ENCODE measurements around the gene NF2. TPM values are rescaled to one million over a fixed set of nuclear protein-coding genes. Genes with fewer than 3 reads are reported as not detected.

NF2 gene
- 81.1 and 83.1 TPM in 2 replicates for total RNA-seq

GRCh38 chr22:29603358-29604075 is at the start of gene NF2:
TSS of gene NF2 (plus strand) at chr22:29603633. CDS start at chr22:29603999, 366 bp downstream.

GRCh38 chr22:29719899-29720645 is 116.6 kb downstream of the NF2 start, which contains the start of gene CABP7:
TSS of gene CABP7 (plus strand) at chr22:29720003. CDS start at chr22:29720425, 422 bp downstream.

Other genes with a start within 250 kb of the NF2 start
- 59.5 and 69.8 TPM in 2 replicates for gene AP1B1, start 215.1 kb upstream of the NF2 start, total RNA-seq
- gene RFPL1, start 165.1 kb upstream of the NF2 start, total RNA-seq = not detected in 2 replicates
- gene NEFH, start 123.4 kb upstream of the NF2 start, total RNA-seq = 0.37 and 0.44 TPM in 2 replicates
- gene THOC5, start 49.9 kb upstream of the NF2 start, total RNA-seq = 59.5 and 59.7 TPM in 2 replicates
- 37.7 and 43.4 TPM in 2 replicates for gene NIPSNAP1, start 22.5 kb upstream of the NF2 start, total RNA-seq
- not detected in 2 replicates for gene CABP7, start 116.4 kb downstream of the NF2 start, total RNA-seq
- gene ZMAT5, start 163.4 kb downstream of the NF2 start, total RNA-seq = 22.8 and 24.0 TPM in 2 replicates
- gene UQCR10, start 163.7 kb downstream of the NF2 start, total RNA-seq = 61.1 and 76.6 TPM in 2 replicates
- gene ASCC2, start 234.6 kb downstream of the NF2 start, total RNA-seq = 18.1 and 21.2 TPM in 2 replicates

Measured in uterine smooth muscle cell (primary cell).